Body of pancreas (tissue), 4 donors: ENCODE data around the gene ELP6. TPM values are rescaled to one million over a fixed set of nuclear protein-coding genes. Genes with fewer than 3 reads are reported as not detected.

Experiments
- ATAC-seq: fragments of 150-250 bp; one replicate; pipeline ENCODE4 v1.9.1; 2016
- DNase-seq, 4 donors: peaks; one replicate each; pipeline ENCODE4 v3.0.0-alpha.2; 2019
- H3K27ac ChIP-seq, 4 donors: fragments of 200-600 bp; sonication (generic); 1 replicate in 3 of 4; 2 replicates in 1 of 4; pipeline versions ENCODE4 v1.5.1 to v1.6.1; 2016 to 2019; ENCODE audit warnings: mild to moderate bottlenecking in 1 of 4, mixed read lengths in 1 of 4, moderate library complexity in 1 of 4
- H3K27me3 ChIP-seq, 2 donors: fragments of 200-600 bp; sonication (generic); one replicate each; pipeline ENCODE4 v1.6.0; 2016; ENCODE audit warnings: mild to moderate bottlenecking in 1 of 2
- H3K36me3 ChIP-seq, 2 donors: fragments of 200-600 bp; sonication (generic); replicated peaks in 1 of 2; 2 replicates each; pipeline ENCODE4 v1.5.1; 2016; ENCODE audit warnings: low read depth in 2 of 2; ENCODE audit not compliant: insufficient read depth in 1 of 2
- H3K4me1 ChIP-seq: fragments of 200-600 bp; sonication (generic); one replicate; pipeline ENCODE4 v1.6.0; 2016
- H3K4me3 ChIP-seq, 2 donors: fragments of 200-600 bp; sonication (generic); 1 replicate in 1 of 2; 2 replicates in 1 of 2; pipeline ENCODE4 v1.5.1; 2016 to 2019
- H3K9me3 ChIP-seq, 3 donors: fragments of 200-600 bp; sonication (generic); 1 replicate in 2 of 3; 2 replicates in 1 of 3; pipeline ENCODE4 v1.5.1; 2016
- POLR2A ChIP-seq, 3 donors: fragments of 450-650 bp; IDR thresholded peaks; one replicate each; pipeline ENCODE4 v1.6.1; 2016; ENCODE audit warnings: antibody characterized with exemption in 3 of 3, mild to moderate bottlenecking in 2 of 3
- WGBS, 2 donors: methylation state at CpG; one replicate each; pipeline ENCODE4 v1.1.5; 2017; 5-methylcytosine and 5-hydroxymethylcytosine counted together
- intact Hi-C: fragments of 100-400 bp; cut with DNase I; formaldehyde crosslinking; loops from one replicate; pipeline ENCODE4 v1.15.1; 2023
- total RNA-seq, 2 donors: library from RNA; depleted of rRNA; stranded (reverse); fragments of >200 nt; gene quantifications; one replicate each; pipeline ENCODE4 v1.1.0, GENCODE V29; 2016
- TF ChIP-seq, protein P1 (sequence below), 7 experiments: fragments of 450-650 bp in 4 of 7; fragments of 200-600 bp in 3 of 7; sonication (generic) in 3 of 7; IDR thresholded peaks; one replicate each; pipeline ENCODE4 v1.5.1; 2016 to 2019; ENCODE audit warnings: antibody characterized with exemption in 7 of 7

Gene ELP6
- total RNA-seq, 2 donors from 2014 or later, result 13.7 to 22.7 TPM

DNA sequence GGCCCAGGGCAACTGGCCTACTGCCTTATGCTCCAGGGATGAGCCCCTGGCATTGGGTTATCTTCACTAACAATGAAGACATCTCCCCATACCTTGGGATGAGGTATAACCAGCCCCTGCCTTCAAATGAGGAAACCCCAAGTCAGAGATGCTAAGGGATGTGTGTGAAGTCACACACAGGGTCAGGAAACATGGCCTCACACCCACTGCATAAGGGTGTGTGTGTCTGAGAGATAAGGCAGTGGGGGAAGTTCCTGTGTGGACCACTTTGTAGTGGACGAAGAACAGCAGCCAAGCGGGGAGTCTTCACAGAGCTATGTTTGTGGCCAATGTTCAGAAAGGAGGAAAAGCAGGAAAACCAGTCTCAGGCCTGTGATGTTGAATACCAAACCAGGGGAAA, 10.5 kb downstream of the ELP6 start:
- peaks cover 2 to 20% of the 10 kb centered on the region in 2 donors for H3K36me3 ChIP-seq

DNA sequence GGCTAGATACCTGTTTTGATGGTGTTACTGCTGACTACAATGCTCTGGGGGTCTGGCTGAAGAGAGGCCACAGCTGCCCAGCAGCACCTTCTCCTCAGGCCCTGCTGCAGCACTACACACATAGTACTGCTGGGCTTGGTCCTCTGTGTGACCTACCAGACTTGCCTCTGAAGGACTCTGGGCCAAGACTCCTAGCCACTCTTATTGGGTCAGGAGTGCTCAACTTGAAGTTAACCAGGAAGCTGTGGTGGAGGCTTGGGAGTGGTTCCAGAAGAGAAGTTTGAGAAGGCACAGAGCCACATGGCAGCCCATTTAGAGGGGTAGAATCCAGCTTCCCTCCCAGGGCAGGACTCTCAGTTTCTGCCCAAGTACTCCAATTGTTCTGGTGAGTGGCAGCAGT, 16.6 kb downstream of the ELP6 start:
- intact Hi-C loops, result no loop called here
- H3K27me3 ChIP-seq, result no peaks in the 10 kb centered on the region
- no peaks in the 10 kb centered on the region for H3K4me1 ChIP-seq
- H3K27ac ChIP-seq, result no peak overlapping the region
- no peaks in the 10 kb centered on the region for H3K9me3 ChIP-seq
- ATAC-seq (no peak), DNase-seq (no peak)
- peaks cover 11 to 19% of the 10 kb centered on the region in 2 donors for H3K36me3 ChIP-seq
- TF ChIP-seq, protein P1, sequence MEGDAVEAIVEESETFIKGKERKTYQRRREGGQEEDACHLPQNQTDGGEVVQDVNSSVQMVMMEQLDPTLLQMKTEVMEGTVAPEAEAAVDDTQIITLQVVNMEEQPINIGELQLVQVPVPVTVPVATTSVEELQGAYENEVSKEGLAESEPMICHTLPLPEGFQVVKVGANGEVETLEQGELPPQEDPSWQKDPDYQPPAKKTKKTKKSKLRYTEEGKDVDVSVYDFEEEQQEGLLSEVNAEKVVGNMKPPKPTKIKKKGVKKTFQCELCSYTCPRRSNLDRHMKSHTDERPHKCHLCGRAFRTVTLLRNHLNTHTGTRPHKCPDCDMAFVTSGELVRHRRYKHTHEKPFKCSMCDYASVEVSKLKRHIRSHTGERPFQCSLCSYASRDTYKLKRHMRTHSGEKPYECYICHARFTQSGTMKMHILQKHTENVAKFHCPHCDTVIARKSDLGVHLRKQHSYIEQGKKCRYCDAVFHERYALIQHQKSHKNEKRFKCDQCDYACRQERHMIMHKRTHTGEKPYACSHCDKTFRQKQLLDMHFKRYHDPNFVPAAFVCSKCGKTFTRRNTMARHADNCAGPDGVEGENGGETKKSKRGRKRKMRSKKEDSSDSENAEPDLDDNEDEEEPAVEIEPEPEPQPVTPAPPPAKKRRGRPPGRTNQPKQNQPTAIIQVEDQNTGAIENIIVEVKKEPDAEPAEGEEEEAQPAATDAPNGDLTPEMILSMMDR (IDR thresholded peaks at IDR 0.05), result no peak
- TF ChIP-seq POLR2A (IDR thresholded peaks at IDR 0.05), result no peak
- H3K4me3 ChIP-seq, result no peak overlapping the region

More for the DNA sequence above, 10.5 kb downstream of the ELP6 start:
- TF ChIP-seq, protein P1 (IDR thresholded peaks at IDR 0.05), result no peak
- no peak for TF ChIP-seq POLR2A (IDR thresholded peaks at IDR 0.05)
- H3K9me3 ChIP-seq, result no peaks in the 10 kb centered on the region
- DNase-seq (no peak), ATAC-seq (no peak)
- H3K27me3 ChIP-seq, result no peaks in the 10 kb centered on the region
- intact Hi-C loops, result no loop called here
- no peaks in the 10 kb centered on the region for H3K4me1 ChIP-seq
- no peak overlapping the region for H3K4me3 ChIP-seq
- H3K27ac ChIP-seq, result no peak overlapping the region
- 92 to 98% methylated on average over 2 of the region's 2 CpGs for WGBS, 2 donors

DNA sequence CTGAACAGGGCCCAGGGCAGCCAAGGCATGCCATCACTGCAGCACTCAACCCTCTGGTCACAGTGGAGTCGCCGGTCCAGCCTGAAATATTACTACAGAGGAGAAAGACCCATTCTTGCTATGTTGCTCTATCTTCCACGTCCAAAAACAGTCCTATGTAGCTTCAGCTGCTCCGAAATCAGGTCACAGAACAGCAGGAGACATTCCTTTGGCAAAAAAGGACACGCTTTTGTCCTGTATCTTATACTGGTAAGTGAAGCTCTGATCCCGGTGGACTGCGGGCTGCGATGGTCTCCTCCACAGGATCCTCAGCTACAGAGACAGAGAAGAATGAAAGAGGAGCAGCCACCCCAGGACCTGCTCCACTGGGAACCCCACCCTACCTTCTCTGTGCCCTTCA, 17.6 kb downstream of the ELP6 start:
- Histone ChIP-seq H3K27ac (no peak overlapping the region), H3K4me3 (no peak overlapping the region), H3K27me3 (no peaks in the 10 kb centered on the region), H3K9me3 (no peaks in the 10 kb centered on the region), H3K4me1 (no peaks in the 10 kb centered on the region), H3K36me3 (peaks cover 11 to 17% of the 10 kb centered on the region in 2 donors)
- ATAC-seq (no peak), DNase-seq (no peak)
- no peak for TF ChIP-seq POLR2A (IDR thresholded peaks at IDR 0.05)
- TF ChIP-seq, protein P1 (IDR thresholded peaks at IDR 0.05), result no peak
- 92 to 95% methylated on average over 6 to 8 of the region's 8 CpGs for WGBS, 2 donors
- intact Hi-C loops, result no loop called here

DNA sequence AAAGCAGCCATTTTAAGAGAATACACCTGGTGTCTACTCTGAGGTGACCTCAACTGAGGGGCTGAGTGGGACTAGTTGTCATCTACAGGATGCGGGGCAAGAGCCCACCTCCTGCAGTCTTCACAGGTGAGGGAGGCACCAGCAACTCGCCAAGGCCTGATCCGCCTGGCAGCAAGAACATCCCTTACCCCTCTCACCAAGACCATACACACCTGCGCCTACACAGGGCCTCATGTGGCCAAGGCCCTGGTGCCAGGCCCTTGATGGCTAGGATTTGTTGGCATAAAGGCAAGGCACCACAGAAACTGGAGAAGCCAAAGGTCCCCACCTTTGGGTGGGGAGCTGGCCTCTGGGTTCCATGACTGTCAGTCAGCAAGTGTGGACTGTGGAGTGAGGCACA, 18.4 kb downstream of the ELP6 start:
- intact Hi-C loops, result no loop called here
- ATAC-seq (no peak), DNase-seq (no peak)
- TF ChIP-seq POLR2A (IDR thresholded peaks at IDR 0.05), result no peak
- TF ChIP-seq, protein P1 (IDR thresholded peaks at IDR 0.05), result no peak
- WGBS, 2 donors, result 73 to 96% methylated on average over 4 of the region's 4 CpGs
- Histone ChIP-seq H3K4me3 (no peak overlapping the region), H3K27me3 (no peaks in the 10 kb centered on the region), H3K9me3 (no peaks in the 10 kb centered on the region), H3K4me1 (no peaks in the 10 kb centered on the region), H3K36me3 (peaks cover 11 to 12% of the 10 kb centered on the region in 2 donors), H3K27ac (no peak overlapping the region)

GRCh38 chr3:47491777-47492176, 21.7 kb downstream of the ELP6 start:
- WGBS, 2 donors, result 88 to 89% methylated on average over 12 of the region's 12 CpGs
- no peak overlapping the region for H3K27ac ChIP-seq
- no peaks in the 10 kb centered on the region for H3K27me3 ChIP-seq
- TF ChIP-seq, protein P1 (IDR thresholded peaks at IDR 0.05), result no peak
- no peak for TF ChIP-seq POLR2A (IDR thresholded peaks at IDR 0.05)
- no peaks in the 10 kb centered on the region for H3K9me3 ChIP-seq
- H3K36me3 ChIP-seq, result peaks cover 5 to 8% of the 10 kb centered on the region in 2 donors
- intact Hi-C loops, result no loop called here
- H3K4me1 ChIP-seq, result peaks cover 5% of the 10 kb centered on the region
- ATAC-seq (no peak), DNase-seq (no peak)
- H3K4me3 ChIP-seq, result no peak overlapping the region
